HEK293 (cell line): Measurements from ENCODE around the gene SYNGR4.

Experiments
- CTCF ChIA-PET: fragments of 350-600 bp; formaldehyde crosslinking; extraction: SDS; loops from one replicate; lab custom pipeline; 2021; ENCODE audit warnings: antibody characterized with exemption; lab: Yijun Ruan, JAX
- POLR2A ChIA-PET: fragments of 300-600 bp; formaldehyde crosslinking; extraction: SDS; loops from one replicate; lab custom pipeline; 2020; ENCODE audit warnings: antibody characterized with exemption, inconsistent platforms; lab: Yijun Ruan, JAX
- H3K27ac ChIP-seq: fragments of 200-500 bp; sonication (Bioruptor generic); 2 replicates; pipeline ENCODE4 v1.5.1; 2014; ENCODE audit warnings: low read depth, low read length, control low read depth, inconsistent platforms; ENCODE audit errors: extremely low read depth
- H3K36me3 ChIP-seq, 2 experiments: fragments of 200-500 bp in 1 of 2; sonication (Bioruptor generic) in 1 of 2; 1 replicate in 1 of 2; 2 replicates in 1 of 2; pipeline ENCODE4 v1.5.1; 2014 to 2017; ENCODE audit warnings: inconsistent platforms in 2 of 2, low read length in 2 of 2; ENCODE audit not compliant: control insufficient read depth in 2 of 2, insufficient read depth in 1 of 2
- H3K4me1 ChIP-seq: fragments of 200-500 bp; sonication (Bioruptor generic); 2 replicates; pipeline ENCODE4 v1.5.1; 2014; ENCODE audit warnings: mild to moderate bottlenecking, low read length, inconsistent platforms; ENCODE audit not compliant: control insufficient read depth, insufficient read depth
- H3K4me3 ChIP-seq: 2 replicates; pipeline ENCODE4 v1.5.1; 2011; ENCODE audit warnings: low read depth, mild to moderate bottlenecking, control low read depth, low read length, moderate library complexity
- H3K9me3 ChIP-seq: fragments of 200-500 bp; sonication (Bioruptor generic); 2 replicates; pipeline ENCODE4 v1.5.1; 2014; ENCODE audit warnings: low read depth, low read length, inconsistent platforms; ENCODE audit not compliant: control insufficient read depth, insufficient read depth
- FEZF1 ChIP-seq: fragments of 450-650 bp; formaldehyde crosslinking; IDR thresholded peaks from 2 replicates; pipeline ENCODE4 v1.5.1; 2016; ENCODE audit warnings: missing biosample characterization, missing genetic modification characterization
- GLI2 ChIP-seq: fragments of 450-650 bp; formaldehyde crosslinking; IDR thresholded peaks from 2 replicates; pipeline ENCODE4; 2017; ENCODE audit warnings: missing biosample characterization, missing genetic modification characterization, low read depth, borderline replicate concordance
- PATZ1 ChIP-seq: fragments of 450-650 bp; formaldehyde crosslinking; IDR thresholded peaks from 2 replicates; pipeline ENCODE4 v1.5.1; 2016; ENCODE audit warnings: missing biosample characterization, missing genetic modification characterization
- SETDB1 ChIP-seq: IDR thresholded peaks from one replicate; pipeline ENCODE4 v1.6.1; 2017; ENCODE audit warnings: mild to moderate bottlenecking, low read length, moderate library complexity, mixed read lengths; ENCODE audit not compliant: insufficient read length
- TCF7L2 ChIP-seq: IDR thresholded peaks from 2 replicates; pipeline ENCODE4 v1.6.1; 2011; ENCODE audit warnings: low read depth, mild to moderate bottlenecking, inconsistent platforms, low read length, moderate library complexity, borderline replicate concordance
- ZBTB49 ChIP-seq: fragments of 450-650 bp; formaldehyde crosslinking; IDR thresholded peaks from 2 replicates; pipeline ENCODE4 v1.5.1; 2016; ENCODE audit warnings: missing biosample characterization, missing genetic modification characterization, low read depth
- ZFHX2 ChIP-seq: fragments of 450-650 bp; formaldehyde crosslinking; conservative IDR thresholded peaks from 2 replicates; pipeline ENCODE4 v1.5.1; 2016; ENCODE audit warnings: missing biosample characterization, missing genetic modification characterization
- ZNF19 ChIP-seq: fragments of 450-650 bp; formaldehyde crosslinking; IDR thresholded peaks from 2 replicates; pipeline ENCODE4; 2016; ENCODE audit warnings: missing biosample characterization, missing genetic modification characterization, low read depth
- ZNF26 ChIP-seq: fragments of 450-650 bp; formaldehyde crosslinking; IDR thresholded peaks from 2 replicates; pipeline ENCODE4 v1.5.1; 2016; ENCODE audit warnings: missing biosample characterization, missing genetic modification characterization
- ZNF423 ChIP-seq: fragments of 450-650 bp; formaldehyde crosslinking; IDR thresholded peaks from 2 replicates; pipeline ENCODE4 v1.5.1; 2016; ENCODE audit warnings: missing biosample characterization, missing genetic modification characterization
- ZNF580 ChIP-seq: fragments of 450-650 bp; formaldehyde crosslinking; IDR thresholded peaks from 2 replicates; pipeline ENCODE4 v1.5.1; 2016; ENCODE audit warnings: missing biosample characterization, missing genetic modification characterization
- ZNF664 ChIP-seq: fragments of 450-650 bp; formaldehyde crosslinking; IDR thresholded peaks from 2 replicates; pipeline ENCODE4 v1.5.1; 2016; ENCODE audit warnings: missing biosample characterization, missing genetic modification characterization
- ZNF791 ChIP-seq: fragments of 450-650 bp; formaldehyde crosslinking; IDR thresholded peaks from 2 replicates; pipeline ENCODE4 v1.5.1; 2016; ENCODE audit warnings: missing biosample characterization, missing genetic modification characterization
- ZSCAN16 ChIP-seq: fragments of 450-650 bp; formaldehyde crosslinking; IDR thresholded peaks from 2 replicates; pipeline ENCODE4 v1.5.1; 2016; ENCODE audit warnings: missing biosample characterization, missing genetic modification characterization
- ZSCAN30 ChIP-seq: fragments of 450-650 bp; IDR thresholded peaks from 2 replicates; pipeline ENCODE4 v1.5.1; 2018; ENCODE audit warnings: missing biosample characterization, mild to moderate bottlenecking, missing genetic modification characterization, moderate library complexity

Gene SYNGR4

GRCh38 chr19:48351341-48351752 is 12.8 kb upstream of the SYNGR4 start (continued):
- TF ChIP-seq ZBTB49 (no peak), SETDB1 (no peak), ZNF580 (peak; percentile 98)

- Histone ChIP-seq H3K4me3 (no peak overlapping the region), H3K36me3 (no peaks in the 10 kb centered on the region; a peak in 1 of 3 replicates), H3K9me3 (no peaks in the 10 kb centered on the region), H3K4me1 (no peaks in the 10 kb centered on the region), H3K27ac (no peak overlapping the region)
- TF ChIP-seq ZNF19 (tag by site-specific recombination), result no peak
- CTCF ChIA-PET, result interaction anchor here (0.6 to 0.7 kb wide), 2 partner anchors 35 to 136 kb away, joined by 3 to 5 read pairs; no protein-coding TSS in a partner anchor
- POLR2A ChIA-PET, result interaction anchor here (1.2 kb wide), 2 partner anchors 9 to 28 kb away, joined by 3 to 5 read pairs; partner anchors contain the start of gene EMP3
These were observed 10.5 kb upstream of the SYNGR4 start for GRCh38 chr19:48353677-48354076.

- H3K27ac ChIP-seq, result no peak overlapping the region
- TF ChIP-seq ZNF664 (peak; percentile 89), FEZF1 (tag by site-specific recombination) (peak; percentile 47; the same call in 1 of the 2 replicates), ZFHX2 (0 out of 2 replicates have a peak, but pooled peaks have one; percentile 9), ZNF26 (no peak), ZNF423 (tag by site-specific recombination) (no peak), ZSCAN30 (tag by site-specific recombination) (no peak), ZBTB49 (no peak), ZNF791 (no peak), ZSCAN16 (tag by site-specific recombination) (no peak), PATZ1 (tag by site-specific recombination) (no peak), GLI2 (tag by site-specific recombination) (no peak), TCF7L2 (peak; percentile 31; the same call in 1 of the 2 replicates)
These were observed 9.7 kb upstream of the SYNGR4 start for GRCh38 chr19:48354332-48354992.

More at GRCh38 chr19:48354332-48354992, 9.7 kb upstream of the SYNGR4 start:
- no peaks in the 10 kb centered on the region for H3K4me1 ChIP-seq
- H3K4me3 ChIP-seq, result no peak overlapping the region
- ChIA-PET CTCF (interaction anchor here (0.6 to 1.4 kb wide), 4 partner anchors 7 to 154 kb away, joined by 3 to 6 read pairs (median 3); no protein-coding TSS in a partner anchor), POLR2A (interaction anchor here (0.6 to 1.2 kb wide), 4 partner anchors 8 to 157 kb away, joined by 3 to 5 read pairs (median 4); partner anchors contain the start of genes EMP3, SYNGR4 and TMEM143)
- no peaks in the 10 kb centered on the region for H3K9me3 ChIP-seq
- H3K36me3 ChIP-seq, result no peaks in the 10 kb centered on the region; a peak in 1 of 3 replicates
